ENCODE measurements around the gene ABCA6.

- TF ChIP-seq CTCF (CRISPR knock-in tag; IDR thresholded peaks at IDR 0.05) (no peak), ZNF703 (CRISPR knock-in tag; IDR thresholded peaks at IDR 0.05; ENCODE audit: borderline replicate concordance) (no peak), USF2 (IDR thresholded peaks at IDR 0.05; ENCODE audit: low read depth, low read length) (no peak), USF2 (CRISPR knock-in tag; IDR thresholded peaks at IDR 0.05; ENCODE audit: borderline replicate concordance) (no peak), JUNB (CRISPR knock-in tag; IDR thresholded peaks at IDR 0.05; ENCODE audit: borderline replicate concordance) (no peak), KAT8 (CRISPR knock-in tag; IDR thresholded peaks at IDR 0.05) (no peak), NR1H2 (CRISPR knock-in tag; IDR thresholded peaks at IDR 0.05; ENCODE audit: borderline replicate concordance, low read depth) (no peak), EP300 (IDR thresholded peaks at IDR 0.05; ENCODE audit: low read depth in 2 of 2, low read length in 2 of 2) (no peak), EP300 (CRISPR knock-in tag; IDR thresholded peaks at IDR 0.05; ENCODE audit: borderline replicate concordance) (no peak), SRY (CRISPR knock-in tag; IDR thresholded peaks at IDR 0.05) (no peak)
These were observed 48.4 kb downstream of the ABCA6 start for GRCh38 chr17:69093279-69093789.

Data from HepG2 (cell line).